GM13976 (cell line): ENCODE results near the gene ATXN2.
"Not testable (repeated sequence)": the region's sequence is repeated elsewhere in the genome, so short reads cannot be mapped to it uniquely, and the experiment has no call there.

Source experiments
- DNase-seq: peaks from one replicate; pipeline ENCODE4 v3.0.0; 2012; ENCODE audit warnings: low spot score
- CTCF ChIP-seq: IDR thresholded peaks from 2 replicates; pipeline ENCODE4 v1.5.1; 2012; ENCODE audit warnings: borderline replicate concordance, mild to moderate bottlenecking; ENCODE audit not compliant: insufficient read depth; ENCODE audit errors: extremely low read depth, missing control alignments, control extremely low read depth
- in situ Hi-C: fragments of 300-500 bp; cut with MboI; formaldehyde crosslinking; loops from one replicate; pipeline ENCODE4 v1.12.0; 2022; ENCODE audit warnings: low sequenced_read_pairs, mixed read lengths, inconsistent platforms; ENCODE audit not compliant: unreplicated experiment

Gene ATXN2

GRCh38 chr12:111638556-111638955, 39.4 kb upstream of the ATXN2 start:
- no peak for DNase-seq
- no peak for TF ChIP-seq CTCF
- in situ Hi-C loops, result no loop called here

GRCh38 chr12:111636209-111636945, 37.3 kb upstream of the ATXN2 start:
- DNase-seq, result no peak
- in situ Hi-C loops, result no loop called here
- no peak for TF ChIP-seq CTCF

- in situ Hi-C loops, result no loop called here
- DNase-seq, result no peak
- no peak for TF ChIP-seq CTCF
Observed at GRCh38 chr12:111635524-111635923, 36.4 kb upstream of the ATXN2 start.

GRCh38 chr12:111628505-111629260, 29.6 kb upstream of the ATXN2 start:
- TF ChIP-seq CTCF, result no peak
- no peak for DNase-seq
- in situ Hi-C loops, result no loop called here

- TF ChIP-seq CTCF, result no peak
- DNase-seq, result no peak
- in situ Hi-C loops, result no loop called here
Observed at GRCh38 chr12:111626230-111626629, 27.1 kb upstream of the ATXN2 start.

GRCh38 chr12:111624540-111624939, 25.4 kb upstream of the ATXN2 start:
- in situ Hi-C loops, result no loop called here
- no peak for DNase-seq
- TF ChIP-seq CTCF, result no peak

GRCh38 chr12:111617841-111618240, 18.7 kb upstream of the ATXN2 start:
- in situ Hi-C loops, result not testable (repeated sequence)

More at GRCh38 chr12:111617841-111618240, 18.7 kb upstream of the ATXN2 start:
- DNase-seq, result not testable (repeated sequence)
